Naive thymus-derived CD4-positive, alpha-beta T cell (primary cell): ENCODE data around the gene ANKIB1. TPM values are rescaled to one million over a fixed set of nuclear protein-coding genes. Genes with fewer than 3 reads are reported as not detected.
A peak's percentile ranks its signal among the peaks of the same experiment; 100 is the strongest.

Source experiments
- ATAC-seq: fragments of 150-1000 bp; cut with Tn5 transposase; 2 replicates; pipeline ENCODE4 v1.10.0; 2021; ENCODE audit warnings: mild to moderate bottlenecking, moderate library complexity
- CTCF ChIA-PET: fragments of 350-600 bp; sonication (Branson Sonifier 250); formaldehyde crosslinking; loops from one replicate; lab custom pipeline; 2021; ENCODE audit warnings: antibody characterized with exemption; lab: Charles Lee
- POLR2A ChIA-PET: fragments of 350-600 bp; sonication (Branson Sonifier 250); formaldehyde crosslinking; loops from one replicate; lab custom pipeline; 2021; ENCODE audit warnings: antibody characterized with exemption, inconsistent platforms; lab: Charles Lee
- DNase-seq, 9 donors: peaks; one replicate each; pipeline versions ENCODE4 v3.0.0 to v3.0.0-alpha.2; 2020 to 2022; ENCODE audit warnings: mixed read lengths in 1 of 9
- H3K27ac ChIP-seq: one replicate; pipeline ENCODE4 v1.7.0; 2013; ENCODE audit warnings: mild to moderate bottlenecking, low read depth, low read length, moderate library complexity
- H3K27me3 ChIP-seq, 2 donors: one replicate each; pipeline ENCODE4 v1.7.0; 2013; ENCODE audit warnings: low read length in 2 of 2, mild to moderate bottlenecking in 2 of 2, moderate library complexity in 2 of 2; ENCODE audit not compliant: control insufficient read depth in 2 of 2, insufficient read depth in 2 of 2
- H3K36me3 ChIP-seq, 3 experiments: 1 replicate in 2 of 3; 2 replicates in 1 of 3; pipeline ENCODE4 v1.7.0; 2013; ENCODE audit warnings: low read length in 3 of 3, mild to moderate bottlenecking in 3 of 3, moderate library complexity in 1 of 3; ENCODE audit not compliant: insufficient read depth in 3 of 3, control insufficient read depth in 2 of 3
- H3K4me1 ChIP-seq, 2 donors: one replicate each; pipeline ENCODE4 v1.7.0; 2013; ENCODE audit warnings: low read length in 2 of 2, mild to moderate bottlenecking in 2 of 2, moderate library complexity in 1 of 2; ENCODE audit not compliant: control insufficient read depth in 2 of 2, insufficient read depth in 2 of 2
- H3K4me3 ChIP-seq: 2 replicates; pipeline ENCODE4 v1.7.0; 2013; ENCODE audit warnings: mild to moderate bottlenecking, low read length
- H3K9me3 ChIP-seq, 3 experiments: 1 replicate in 2 of 3; 2 replicates in 1 of 3; pipeline ENCODE4 v1.7.0; 2013; ENCODE audit warnings: low read length in 3 of 3; ENCODE audit not compliant: control insufficient read depth in 2 of 3
- H3K27ac Mint-ChIP-seq, 9 donors: one replicate each; pipeline ENCODE4 v1.8.0; 2020 to 2022; ENCODE audit warnings: mixed read lengths in 9 of 9, mild to moderate bottlenecking in 8 of 9, moderate library complexity in 5 of 9, inconsistent platforms in 2 of 9
- H3K27me3 Mint-ChIP-seq, 5 donors: one replicate each; pipeline ENCODE4 v1.8.0; 2021 to 2022; ENCODE audit warnings: mixed read lengths in 5 of 5, mild to moderate bottlenecking in 1 of 5
- H3K36me3 Mint-ChIP-seq, 5 donors: one replicate each; pipeline ENCODE4 v1.8.0; 2020 to 2022; ENCODE audit warnings: mixed read lengths in 5 of 5, mild to moderate bottlenecking in 3 of 5, inconsistent platforms in 1 of 5
- H3K4me1 Mint-ChIP-seq, 7 donors: one replicate each; pipeline ENCODE4 v1.8.0; 2020 to 2022; ENCODE audit warnings: mixed read lengths in 7 of 7, mild to moderate bottlenecking in 3 of 7, inconsistent platforms in 1 of 7
- H3K4me3 Mint-ChIP-seq, 10 donors: one replicate each; pipeline ENCODE4 v1.8.0; 2020 to 2022; ENCODE audit warnings: mild to moderate bottlenecking in 10 of 10, mixed read lengths in 10 of 10, moderate library complexity in 6 of 10, inconsistent platforms in 2 of 10
- H3K9me3 Mint-ChIP-seq, 11 donors: one replicate each; pipeline ENCODE4 v1.8.0; 2020 to 2022; ENCODE audit warnings: mixed read lengths in 11 of 11, mild to moderate bottlenecking in 4 of 11, inconsistent platforms in 1 of 11, moderate library complexity in 1 of 11
- intact Hi-C, 2 donors: fragments of 100-400 bp; cut with micrococcal nuclease; formaldehyde crosslinking; loops; one replicate each; pipeline ENCODE4 v1.15.1; 2023
- polyA plus RNA-seq, 2 donors: library from polyadenylated mRNA; unstranded; fragments of 300-500 nt; fragmentation: Illumina TruSeq; gene quantifications; one replicate each; pipeline ENCODE4 v1.2.3, GENCODE V29; 2021
- total RNA-seq, 6 experiments: library from RNA in 5 of 6; stranded (reverse) in 5 of 6; gene quantifications; 1 replicate in 5 of 6; 2 replicates in 1 of 6; pipeline ENCODE4 v1.2.3 and lab custom pipeline; 2021 to 2026

ANKIB1 gene
- total and polyA plus RNA-seq, 7 experiments from 2014 or later = 5.8 to 98.6 (median 67.6) TPM

GRCh38 chr7:92226981-92227380 lies 18.8 kb upstream of the ANKIB1 start:
- H3K4me1 Mint-ChIP-seq = peaks cover 0 to 2% (median 0%) of the 10 kb centered on the region in 7 donors
- intact Hi-C loops = loop anchor here in 1 of 2 donors (10.0 kb wide), 1 partner anchor 162 kb away; no protein-coding TSS in a partner anchor
- peaks cover 0 to 6% (median 0%) of the 10 kb centered on the region in 11 donors for H3K9me3 Mint-ChIP-seq
- Histone ChIP-seq H3K27me3 (no peaks in the 10 kb centered on the region), H3K9me3 (no peaks in the 10 kb centered on the region), H3K27ac (no peak overlapping the region), H3K4me3 (no peak overlapping the region), H3K36me3 (peaks cover 4 to 41% (median 7%) of the 10 kb centered on the region in 3 experiments), H3K4me1 (no peaks in the 10 kb centered on the region)
- DNase-seq (no peak), ATAC-seq (no peak)
- H3K27ac Mint-ChIP-seq = peak overlapping the region in 1 of 9 donors; percentile 25
- H3K27me3 Mint-ChIP-seq = no peaks in the 10 kb centered on the region
- CTCF ChIA-PET = no interaction called here
- H3K4me3 Mint-ChIP-seq = no peak overlapping the region
- POLR2A ChIA-PET = no interaction called here
- H3K36me3 Mint-ChIP-seq = peaks cover 25 to 56% (median 49%) of the 10 kb centered on the region in 5 donors

- no peak for DNase-seq
- POLR2A ChIA-PET = no interaction called here
- Histone ChIP-seq H3K36me3 (peaks cover 4 to 41% (median 7%) of the 10 kb centered on the region in 3 experiments), H3K27me3 (no peaks in the 10 kb centered on the region), H3K4me1 (no peaks in the 10 kb centered on the region), H3K4me3 (no peak overlapping the region), H3K9me3 (no peaks in the 10 kb centered on the region), H3K27ac (no peak overlapping the region)
- H3K27me3 Mint-ChIP-seq = no peaks in the 10 kb centered on the region
- H3K4me1 Mint-ChIP-seq = peaks cover 0 to 2% (median 0%) of the 10 kb centered on the region in 7 donors
- peak overlapping the region in 3 of 9 donors; percentile 9 to 14 (median 9) for H3K27ac Mint-ChIP-seq
- peaks cover 0 to 6% (median 0%) of the 10 kb centered on the region in 11 donors for H3K9me3 Mint-ChIP-seq
- no peak for ATAC-seq
- intact Hi-C loops = loop anchor here in 1 of 2 donors (10.0 kb wide), 1 partner anchor 163 kb away; no protein-coding TSS in a partner anchor
- H3K4me3 Mint-ChIP-seq = no peak overlapping the region
- CTCF ChIA-PET = no interaction called here
- peaks cover 25 to 67% (median 49%) of the 10 kb centered on the region in 5 donors for H3K36me3 Mint-ChIP-seq
These were observed 17.7 kb upstream of the ANKIB1 start for GRCh38 chr7:92228100-92228499.

GRCh38 chr7:92228742-92229141 lies 17.0 kb upstream of the ANKIB1 start:
- Mint-ChIP-seq H3K4me1 (peaks cover 0 to 2% (median 0%) of the 10 kb centered on the region in 7 donors), H3K36me3 (peaks cover 25 to 70% (median 53%) of the 10 kb centered on the region in 5 donors), H3K27me3 (no peaks in the 10 kb centered on the region), H3K27ac (peak overlapping the region in 1 of 9 donors; percentile 14), H3K4me3 (no peak overlapping the region), H3K9me3 (peaks cover 0 to 6% (median 0%) of the 10 kb centered on the region in 11 donors)
- Histone ChIP-seq H3K27me3 (no peaks in the 10 kb centered on the region), H3K36me3 (peaks cover 3 to 46% (median 4%) of the 10 kb centered on the region in 3 experiments), H3K9me3 (no peaks in the 10 kb centered on the region), H3K27ac (no peak overlapping the region), H3K4me3 (no peak overlapping the region), H3K4me1 (no peaks in the 10 kb centered on the region)
- POLR2A ChIA-PET = no interaction called here
- CTCF ChIA-PET = no interaction called here
- ATAC-seq (no peak), DNase-seq (no peak)
- intact Hi-C loops = loop anchor here in 1 of 2 donors (10.0 kb wide), 1 partner anchor 164 kb away; no protein-coding TSS in a partner anchor

GRCh38 chr7:92230547-92230946 lies 15.2 kb upstream of the ANKIB1 start:
- CTCF ChIA-PET = no interaction called here
- H3K27me3 Mint-ChIP-seq = no peaks in the 10 kb centered on the region
- POLR2A ChIA-PET = interaction anchor here (1.3 kb wide), 1 partner anchor 16 kb away, joined by 3 read pairs; no protein-coding TSS in a partner anchor
- Histone ChIP-seq H3K36me3 (peaks cover 4 to 47% (median 7%) of the 10 kb centered on the region in 3 experiments), H3K27ac (no peak overlapping the region), H3K27me3 (no peaks in the 10 kb centered on the region), H3K4me3 (no peak overlapping the region), H3K4me1 (no peaks in the 10 kb centered on the region), H3K9me3 (no peaks in the 10 kb centered on the region)
- H3K27ac Mint-ChIP-seq = peak overlapping the region in 3 of 9 donors; percentile 2 to 21 (median 12)
- intact Hi-C loops = no loop called here
- ATAC-seq = no peak
- DNase-seq = no peak
- peaks cover 0 to 2% (median 0%) of the 10 kb centered on the region in 7 donors for H3K4me1 Mint-ChIP-seq
- peaks cover 0 to 6% (median 0%) of the 10 kb centered on the region in 11 donors for H3K9me3 Mint-ChIP-seq
- H3K4me3 Mint-ChIP-seq = no peak overlapping the region
- H3K36me3 Mint-ChIP-seq = peaks cover 26 to 74% (median 55%) of the 10 kb centered on the region in 5 donors

- no peaks in the 10 kb centered on the region for H3K9me3 ChIP-seq
- intact Hi-C loops = loop anchor here in 1 of 2 donors (10.0 kb wide), 1 partner anchor 1762 kb away; the partner anchor contains the start of gene BET1
- no peaks in the 10 kb centered on the region for H3K27me3 ChIP-seq
- H3K36me3 ChIP-seq = peaks cover 7 to 34% (median 20%) of the 10 kb centered on the region in 3 experiments
- H3K4me1 ChIP-seq = peaks cover 10 to 19% of the 10 kb centered on the region in 2 donors
- no peak for DNase-seq
- ChIA-PET CTCF (no interaction called here), POLR2A (interaction anchor here (1.0 kb wide), 1 partner anchor 301 kb away, joined by 4 read pairs; no protein-coding TSS in a partner anchor)
- no peak for ATAC-seq
- no peaks in the 10 kb centered on the region for H3K9me3 Mint-ChIP-seq
- H3K4me3 Mint-ChIP-seq = peak overlapping the region in 1 of 10 donors; percentile 65
- H3K4me3 ChIP-seq = no peak overlapping the region
- H3K4me1 Mint-ChIP-seq = peaks cover 27 to 56% (median 40%) of the 10 kb centered on the region in 7 donors
- peaks cover 0 to 18% (median 5%) of the 10 kb centered on the region in 5 donors for H3K36me3 Mint-ChIP-seq
- peak overlapping the region in 3 of 9 donors; percentile 9 to 29 (median 15) for H3K27ac Mint-ChIP-seq
- H3K27ac ChIP-seq = no peak overlapping the region
- no peaks in the 10 kb centered on the region for H3K27me3 Mint-ChIP-seq
These were observed 2.8 kb upstream of the ANKIB1 start for GRCh38 chr7:92242972-92243371.

GRCh38 chr7:92244808-92245486 lies 827 bp upstream of the ANKIB1 start:
- peak; percentile 11 for ATAC-seq

More at GRCh38 chr7:92244808-92245486, 827 bp upstream of the ANKIB1 start:
- POLR2A ChIA-PET = interaction anchor here (0.7 to 3.3 kb wide), 7 partner anchors 10 to 364 kb away, joined by 3 to 28 read pairs (median 4); partner anchors contain the start of genes AKAP9, CYP51A1, GATAD1 and MTERF1
- Histone ChIP-seq H3K27me3 (no peaks in the 10 kb centered on the region), H3K4me1 (peaks cover 15 to 22% of the 10 kb centered on the region in 2 donors), H3K27ac (peak overlapping the region; percentile 92), H3K9me3 (no peaks in the 10 kb centered on the region), H3K4me3 (peak overlapping the region; percentile 74), H3K36me3 (peaks cover 3 to 18% (median 13%) of the 10 kb centered on the region in 3 experiments)
- CTCF ChIA-PET = no interaction called here
- Mint-ChIP-seq H3K4me3 (peak overlapping the region; percentile 97 to 100 (median 98)), H3K4me1 (peaks cover 30 to 63% (median 45%) of the 10 kb centered on the region in 7 donors), H3K9me3 (no peaks in the 10 kb centered on the region), H3K36me3 (peaks cover 0 to 7% (median 0%) of the 10 kb centered on the region in 5 donors), H3K27ac (peak overlapping the region; percentile 98 to 100 (median 100)), H3K27me3 (no peaks in the 10 kb centered on the region)
- intact Hi-C loops = loop anchor here (1.0 to 10.0 kb wide), 15 partner anchors 66 to 1898 kb away; partner anchors contain the start of genes AKAP9 (in 2 of the 2), BET1 (in 2 of the 2), FAM133B (in 2 of the 2) and CYP51A1 (in 1 of the 2)
- DNase-seq = peak in 3 of 9 donors; percentile 0 to 54 (median 35)
